Lower leg skin (tissue), 3 donors: ENCODE measurements around the gene ERRFI1.

Experiments used
- CTCF ChIP-seq, 3 donors: fragments of 450-650 bp; IDR thresholded peaks; one replicate each; pipeline ENCODE4 v1.5.1; 2016; ENCODE audit warnings: antibody characterized with exemption in 3 of 3, mild to moderate bottlenecking in 3 of 3, moderate library complexity in 2 of 3
- POLR2A ChIP-seq, 2 donors: fragments of 450-650 bp; IDR thresholded peaks; one replicate each; pipeline ENCODE4 v1.6.1; 2016 to 2017; ENCODE audit warnings: antibody characterized with exemption in 2 of 2, mild to moderate bottlenecking in 1 of 2, moderate library complexity in 1 of 2

- no peak for TF ChIP-seq CTCF (IDR thresholded peaks at IDR 0.05)
- TF ChIP-seq POLR2A (IDR thresholded peaks at IDR 0.05) = no peak
These were observed 37.5 kb downstream of the ERRFI1 start for GRCh38 chr1:7988576-7988975.
